CD4-positive, alpha-beta T cell (primary cell): ENCODE measurements around the gene NDUFB8. TPM values are rescaled to one million over a fixed set of nuclear protein-coding genes. Genes with fewer than 3 reads are reported as not detected.
A peak's percentile ranks its signal among the peaks of the same experiment; 100 is the strongest.

Experiments
- ATAC-seq: fragments of 200-7000 bp; cut with Tn5 transposase; one replicate; pipeline ENCODE4 v1.10.0; 2022; ENCODE audit warnings: mild to moderate bottlenecking; ENCODE audit not compliant: poor library complexity
- CTCF ChIA-PET: fragments of 350-600 bp; sonication (Branson Sonifier 250); formaldehyde crosslinking; loops from one replicate; lab custom pipeline; 2021; ENCODE audit warnings: antibody characterized with exemption, inconsistent platforms; lab: Charles Lee
- POLR2A ChIA-PET: fragments of 350-600 bp; sonication (Branson Sonifier 250); formaldehyde crosslinking; loops from one replicate; lab custom pipeline; 2021; ENCODE audit warnings: antibody characterized with exemption, inconsistent platforms; lab: Charles Lee
- DNase-seq, 14 experiments: peaks; one replicate each; pipeline ENCODE4 v3.0.0-alpha.2; 2013 to 2020; ENCODE audit warnings: mixed read lengths in 2 of 14
- H3K27ac ChIP-seq, 2 donors: one replicate each; pipeline versions ENCODE4 v1.5.1 to v1.7.0; 2013; ENCODE audit warnings: low read length in 2 of 2, low read depth in 1 of 2, mild to moderate bottlenecking in 1 of 2
- H3K27me3 ChIP-seq, 2 experiments: 1 replicate in 1 of 2; 2 replicates in 1 of 2; pipeline versions ENCODE4 v1.6.1 to v1.7.0; 2013; ENCODE audit warnings: low read length in 2 of 2, control low read depth in 1 of 2, mild to moderate bottlenecking in 1 of 2, moderate library complexity in 1 of 2; ENCODE audit not compliant: insufficient read depth in 2 of 2, control insufficient read depth in 1 of 2
- H3K36me3 ChIP-seq: one replicate; pipeline ENCODE4 v1.6.1; 2013; ENCODE audit warnings: low read length, control low read depth; ENCODE audit not compliant: insufficient read depth
- H3K4me1 ChIP-seq: one replicate; pipeline ENCODE4 v1.6.1; 2013; ENCODE audit warnings: low read length, control low read depth; ENCODE audit not compliant: insufficient read depth
- H3K4me3 ChIP-seq: one replicate; pipeline ENCODE4 v1.5.1; 2013; ENCODE audit warnings: mild to moderate bottlenecking, low read length, moderate library complexity
- H3K9me3 ChIP-seq, 2 experiments: 1 replicate in 1 of 2; 2 replicates in 1 of 2; pipeline versions ENCODE4 v1.6.1 to v1.7.0; 2013; ENCODE audit warnings: low read length in 2 of 2, mild to moderate bottlenecking in 2 of 2, control low read depth in 1 of 2, moderate library complexity in 1 of 2; ENCODE audit not compliant: control insufficient read depth in 1 of 2, insufficient read depth in 1 of 2
- H3K27ac Mint-ChIP-seq: one replicate; pipeline ENCODE4 v1.8.0; 2020; ENCODE audit warnings: mixed read lengths
- H3K27me3 Mint-ChIP-seq: one replicate; pipeline ENCODE4 v1.8.0; 2021; ENCODE audit warnings: mixed read lengths
- H3K36me3 Mint-ChIP-seq: one replicate; pipeline ENCODE4 v1.8.0; 2021; ENCODE audit warnings: low read depth, mixed read lengths
- H3K4me1 Mint-ChIP-seq: one replicate; pipeline ENCODE4 v1.8.0; 2021; ENCODE audit warnings: low read depth, mixed read lengths
- H3K4me3 Mint-ChIP-seq: one replicate; pipeline ENCODE4 v1.8.0; 2020; ENCODE audit warnings: mild to moderate bottlenecking, mixed read lengths
- H3K9me3 Mint-ChIP-seq: one replicate; pipeline ENCODE4 v1.8.0; 2020; ENCODE audit warnings: mixed read lengths
- intact Hi-C, 2 experiments: fragments of 100-400 bp; cut with DNase I in 1 of 2; cut with micrococcal nuclease in 1 of 2; formaldehyde crosslinking; loops; one replicate each; pipeline versions ENCODE4 v1.15.1 to v1.9.0; 2023 to 2025; cut with DNase I, micrococcal nuclease
- total RNA-seq, 174 experiments: library from RNA in 2 of 174; stranded (reverse) in 2 of 174; gene quantifications; one replicate each; pipeline ENCODE4 v1.2.3 and lab custom pipeline; 2021 to 2026
- TF ChIP-seq, protein P1 (sequence below): fragments of 200-600 bp; IDR thresholded peaks from one replicate; pipeline ENCODE4 v1.8.0; 2022; ENCODE audit warnings: antibody characterized with exemption, mild to moderate bottlenecking

The NDUFB8 gene
- total RNA-seq, 2 experiments from 2014 or later: 155 to 173 TPM

DNA sequence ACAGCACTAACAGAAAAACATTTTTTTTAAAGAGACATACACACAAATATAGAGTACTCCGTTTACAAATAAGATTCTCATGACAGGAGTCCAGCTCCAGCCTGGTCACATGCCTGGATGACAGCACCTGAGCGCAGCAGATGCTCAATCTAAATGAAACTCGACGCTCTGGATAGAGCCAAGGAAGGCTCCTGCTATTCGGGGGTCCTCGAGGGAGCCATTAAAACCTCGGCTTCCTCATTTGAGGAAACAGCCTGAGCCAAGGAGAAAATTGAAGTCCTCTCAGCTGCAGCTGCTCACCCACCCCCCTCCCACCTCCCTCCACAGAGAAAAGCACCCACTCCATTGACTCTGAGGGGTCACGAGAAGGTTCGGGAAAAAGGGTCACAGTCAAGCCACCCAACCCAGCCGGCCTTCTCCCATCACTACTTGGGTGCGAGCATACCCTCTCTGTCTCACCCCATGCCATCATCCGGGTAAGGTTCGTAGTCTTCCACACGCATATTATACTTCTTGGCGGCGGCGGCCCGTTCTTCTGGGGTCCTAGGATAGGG lies 673 bp downstream of the NDUFB8 start:
- TF ChIP-seq, protein P1, sequence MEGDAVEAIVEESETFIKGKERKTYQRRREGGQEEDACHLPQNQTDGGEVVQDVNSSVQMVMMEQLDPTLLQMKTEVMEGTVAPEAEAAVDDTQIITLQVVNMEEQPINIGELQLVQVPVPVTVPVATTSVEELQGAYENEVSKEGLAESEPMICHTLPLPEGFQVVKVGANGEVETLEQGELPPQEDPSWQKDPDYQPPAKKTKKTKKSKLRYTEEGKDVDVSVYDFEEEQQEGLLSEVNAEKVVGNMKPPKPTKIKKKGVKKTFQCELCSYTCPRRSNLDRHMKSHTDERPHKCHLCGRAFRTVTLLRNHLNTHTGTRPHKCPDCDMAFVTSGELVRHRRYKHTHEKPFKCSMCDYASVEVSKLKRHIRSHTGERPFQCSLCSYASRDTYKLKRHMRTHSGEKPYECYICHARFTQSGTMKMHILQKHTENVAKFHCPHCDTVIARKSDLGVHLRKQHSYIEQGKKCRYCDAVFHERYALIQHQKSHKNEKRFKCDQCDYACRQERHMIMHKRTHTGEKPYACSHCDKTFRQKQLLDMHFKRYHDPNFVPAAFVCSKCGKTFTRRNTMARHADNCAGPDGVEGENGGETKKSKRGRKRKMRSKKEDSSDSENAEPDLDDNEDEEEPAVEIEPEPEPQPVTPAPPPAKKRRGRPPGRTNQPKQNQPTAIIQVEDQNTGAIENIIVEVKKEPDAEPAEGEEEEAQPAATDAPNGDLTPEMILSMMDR: no peak
- Mint-ChIP-seq H3K4me1 (peaks cover 41% of the 10 kb centered on the region), H3K27me3 (no peaks in the 10 kb centered on the region), H3K4me3 (peak overlapping the region; percentile 90), H3K27ac (peak overlapping the region; percentile 86), H3K9me3 (no peaks in the 10 kb centered on the region), H3K36me3 (peaks cover 52% of the 10 kb centered on the region)
- H3K9me3 ChIP-seq: no peaks in the 10 kb centered on the region
- ChIA-PET POLR2A (interaction anchor here (0.6 to 2.1 kb wide), 6 partner anchors 10 to 796 kb away, joined by 3 to 7 read pairs (median 5); no protein-coding TSS in a partner anchor), CTCF (interaction anchor here (0.8 to 3.5 kb wide), 3 partner anchors 10 to 324 kb away, joined by 4 to 21 read pairs (median 9); no protein-coding TSS in a partner anchor)
- intact Hi-C loops: loop anchor here in 1 of 2 experiments (2.0 kb wide), 1 partner anchor 242 kb away; the partner anchor contains the start of gene BLOC1S2
- peaks cover 35% of the 10 kb centered on the region for H3K36me3 ChIP-seq
- DNase-seq: peak in 1 of 14 experiments; percentile 14
- H3K27me3 ChIP-seq: no peaks in the 10 kb centered on the region
- peaks cover 39% of the 10 kb centered on the region for H3K4me1 ChIP-seq
- H3K27ac ChIP-seq: peak overlapping the region; percentile 71 to 80
- peak overlapping the region; percentile 96 for H3K4me3 ChIP-seq
- ATAC-seq: peak; percentile 12

GRCh38 chr10:100528123-100528886 lies 1.4 kb downstream of the NDUFB8 start:
- peak; percentile 37 for ATAC-seq
- no peaks in the 10 kb centered on the region for H3K9me3 Mint-ChIP-seq
- peaks cover 59% of the 10 kb centered on the region for H3K36me3 Mint-ChIP-seq
- peaks cover 41% of the 10 kb centered on the region for H3K4me1 Mint-ChIP-seq
- Histone ChIP-seq H3K27me3 (no peaks in the 10 kb centered on the region), H3K36me3 (peaks cover 41% of the 10 kb centered on the region), H3K27ac (peak overlapping the region in 1 of 2 donors; percentile 38), H3K9me3 (no peaks in the 10 kb centered on the region), H3K4me3 (peak overlapping the region; percentile 96), H3K4me1 (peaks cover 39% of the 10 kb centered on the region)
- H3K27ac Mint-ChIP-seq: peak overlapping the region; percentile 86
- POLR2A ChIA-PET: interaction anchor here (0.6 to 2.6 kb wide), 7 partner anchors 7 to 796 kb away, joined by 3 to 12 read pairs (median 5); partner anchors contain the start of gene HIF1AN
- TF ChIP-seq, protein P1: no peak
- peak overlapping the region; percentile 90 for H3K4me3 Mint-ChIP-seq
- CTCF ChIA-PET: interaction anchor here (0.8 to 3.5 kb wide), 5 partner anchors 7 to 323 kb away, joined by 3 to 21 read pairs (median 9); partner anchors contain the start of gene HIF1AN
- DNase-seq: peak in 4 of 14 experiments; percentile 16 to 66 (median 46)
- no peaks in the 10 kb centered on the region for H3K27me3 Mint-ChIP-seq
- intact Hi-C loops: loop anchor here in 1 of 2 experiments (2.0 kb wide), 1 partner anchor 242 kb away; the partner anchor contains the start of gene BLOC1S2

GRCh38 chr10:100524638-100525037 lies 5.0 kb downstream of the NDUFB8 start:
- H3K9me3 ChIP-seq: no peaks in the 10 kb centered on the region
- no peaks in the 10 kb centered on the region for H3K27me3 ChIP-seq
- peaks cover 53% of the 10 kb centered on the region for H3K36me3 ChIP-seq
- ChIA-PET POLR2A (interaction anchor here (1.2 kb wide), 1 partner anchor 14 kb away, joined by 4 read pairs; no protein-coding TSS in a partner anchor), CTCF (interaction anchor here (1.0 kb wide), 1 partner anchor 86 kb away, joined by 3 read pairs; no protein-coding TSS in a partner anchor)
- H3K4me1 Mint-ChIP-seq: peaks cover 31% of the 10 kb centered on the region
- intact Hi-C loops: no loop called here
- H3K4me3 ChIP-seq: no peak overlapping the region
- TF ChIP-seq, protein P1: no peak
- H3K27ac ChIP-seq: no peak overlapping the region
- H3K4me1 ChIP-seq: peaks cover 33% of the 10 kb centered on the region
- DNase-seq (no peak), ATAC-seq (no peak)
- no peaks in the 10 kb centered on the region for H3K27me3 Mint-ChIP-seq
- no peak overlapping the region for H3K4me3 Mint-ChIP-seq
- H3K36me3 Mint-ChIP-seq: peaks cover 66% of the 10 kb centered on the region
- H3K27ac Mint-ChIP-seq: no peak overlapping the region
- no peaks in the 10 kb centered on the region for H3K9me3 Mint-ChIP-seq
